Fibroblast of lung (primary cell): ENCODE results near the gene SLC13A3. TPM values are rescaled to one million over a fixed set of nuclear protein-coding genes. Genes with fewer than 3 reads are reported as not detected.

ENCODE experiments used
- DNase-seq, 2 donors: peaks; one replicate each; pipeline versions ENCODE4 v3.0.0 to v3.0.0-alpha.2; 2010; ENCODE audit warnings: low read depth in 2 of 2
- H2AFZ ChIP-seq: 2 replicates; pipeline ENCODE4 v1.5.1; 2012; ENCODE audit warnings: low read length, control low read depth, inconsistent platforms
- H3K27ac ChIP-seq: 2 replicates; pipeline ENCODE4 v1.5.1; 2011; ENCODE audit warnings: low read length, control low read depth; ENCODE audit not compliant: insufficient read depth
- H3K27me3 ChIP-seq: 2 replicates; pipeline ENCODE4 v1.5.1; 2011; ENCODE audit warnings: mild to moderate bottlenecking, low read length; ENCODE audit not compliant: control insufficient read depth, insufficient read depth
- H3K36me3 ChIP-seq: 2 replicates; pipeline ENCODE4 v1.5.1; 2011; ENCODE audit warnings: low read length; ENCODE audit not compliant: control insufficient read depth, insufficient read depth
- H3K4me1 ChIP-seq: 2 replicates; pipeline ENCODE4 v1.5.1; 2011; ENCODE audit warnings: low read length; ENCODE audit not compliant: control insufficient read depth, insufficient read depth; ENCODE audit errors: extremely low read depth
- H3K4me2 ChIP-seq: 2 replicates; pipeline ENCODE4 v1.5.1; 2011; ENCODE audit warnings: low read length, control low read depth; ENCODE audit not compliant: insufficient read depth; ENCODE audit errors: extremely low read depth
- H3K4me3 ChIP-seq, 4 experiments: fragments of 200-600 bp in 1 of 4; sonication (generic) in 1 of 4; replicated peaks in 1 of 4; 2 replicates each; pipeline ENCODE4 v1.5.1; 2011 to 2016; ENCODE audit warnings: low read length in 4 of 4, low read depth in 3 of 4, mild to moderate bottlenecking in 3 of 4, control low read depth in 2 of 4, inconsistent platforms in 1 of 4, mixed read lengths in 1 of 4; ENCODE audit not compliant: insufficient read depth in 1 of 4; ENCODE audit errors: control extremely low read depth in 1 of 4
- H3K79me2 ChIP-seq: 2 replicates; pipeline ENCODE4 v1.5.1; 2012; ENCODE audit warnings: mild to moderate bottlenecking, low read length, inconsistent platforms; ENCODE audit not compliant: control insufficient read depth, insufficient read depth
- H3K9ac ChIP-seq: 2 replicates; pipeline ENCODE4 v1.5.1; 2011; ENCODE audit warnings: mild to moderate bottlenecking, low read length, control low read depth; ENCODE audit not compliant: insufficient read depth
- H3K9me3 ChIP-seq: 2 replicates; pipeline ENCODE4 v1.5.1; 2012; ENCODE audit warnings: low read depth, low read length; ENCODE audit not compliant: control insufficient read depth, insufficient read depth
- H4K20me1 ChIP-seq: 2 replicates; pipeline ENCODE4 v1.5.1; 2011; ENCODE audit warnings: low read length; ENCODE audit not compliant: control insufficient read depth, insufficient read depth; ENCODE audit errors: extremely low read depth
- EZH2 ChIP-seq: IDR thresholded peaks from 2 replicates; pipeline ENCODE4 v1.5.1; 2012; ENCODE audit warnings: low read length, control low read depth, mild to moderate bottlenecking; ENCODE audit errors: missing control alignments
- polyA plus RNA-seq, 2 donors: library from polyadenylated mRNA; depleted of rRNA in 1 of 2; stranded (reverse) in 1 of 2; unstranded in 1 of 2; fragments of >200 nt; gene quantifications; 2 replicates each; pipeline ENCODE4 v1.2.1, GENCODE V29; 2011 to 2012; ENCODE audit warnings: missing spikeins in 1 of 2
- total RNA-seq: library from RNA; depleted of rRNA; stranded (reverse); fragments of >200 nt; gene quantifications from 2 replicates; pipeline ENCODE4 v1.2.1, GENCODE V29; 2014
- TF ChIP-seq, protein P1 (sequence below), 2 donors: IDR thresholded peaks in 1 of 2; conservative IDR thresholded peaks in 1 of 2; 1 replicate in 1 of 2; 2 replicates in 1 of 2; pipeline ENCODE4 v1.5.1; 2011 to 2012; ENCODE audit warnings: low read length in 2 of 2, control low read depth in 1 of 2, inconsistent platforms in 1 of 2, low read depth in 1 of 2, mild to moderate bottlenecking in 1 of 2

The SLC13A3 gene
- total and polyA plus RNA-seq, 2 donors (not counting 1 experiment from before 2014, with no cell fraction given) = 2.2 to 5.6 TPM

DNA sequence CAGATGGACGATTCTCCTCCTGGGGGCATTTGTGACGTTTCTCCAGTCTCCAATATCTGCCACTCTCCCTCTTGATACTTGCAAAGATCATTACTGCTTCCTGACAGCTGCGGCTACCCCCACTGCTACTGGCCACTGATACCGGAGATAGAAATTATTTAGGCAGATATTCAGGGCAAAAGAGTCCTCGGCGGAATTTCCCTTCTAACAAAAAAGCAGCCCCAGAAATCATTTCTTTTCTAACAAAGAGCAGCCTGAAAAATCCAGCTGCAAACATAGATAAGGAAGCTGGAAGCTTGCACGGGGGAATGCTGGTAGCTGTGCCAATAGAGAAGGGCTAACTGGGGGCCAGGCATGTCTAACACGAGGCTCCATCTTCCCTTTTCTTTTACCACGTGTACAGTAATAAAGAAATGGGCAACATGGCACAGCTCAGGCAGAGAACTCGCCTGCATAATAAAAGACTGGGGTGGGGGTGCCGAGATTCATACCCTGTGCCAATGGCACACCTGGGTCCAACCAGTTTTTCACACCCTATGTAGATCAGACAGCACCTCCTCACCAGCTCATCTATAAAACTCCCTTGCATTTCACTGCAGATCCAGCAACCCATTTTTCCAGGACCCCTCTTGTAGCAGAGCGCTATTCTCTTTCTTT is 31.9 kb upstream of the SLC13A3 start:
- H3K27ac ChIP-seq = no peak overlapping the region
- no peaks in the 10 kb centered on the region for H3K27me3 ChIP-seq
- no peak overlapping the region for H3K9ac ChIP-seq
- H2AFZ ChIP-seq = no peak overlapping the region
- no peaks in the 10 kb centered on the region for H4K20me1 ChIP-seq
- H3K79me2 ChIP-seq = peaks cover 36% of the 10 kb centered on the region
- H3K9me3 ChIP-seq = no peaks in the 10 kb centered on the region
- peak overlapping the region; percentile 42 for H3K4me2 ChIP-seq
- H3K4me1 ChIP-seq = no peaks in the 10 kb centered on the region
- peak overlapping the region; percentile 30 to 89 (median 58) for H3K4me3 ChIP-seq
- DNase-seq = no peak
- TF ChIP-seq, protein P1, sequence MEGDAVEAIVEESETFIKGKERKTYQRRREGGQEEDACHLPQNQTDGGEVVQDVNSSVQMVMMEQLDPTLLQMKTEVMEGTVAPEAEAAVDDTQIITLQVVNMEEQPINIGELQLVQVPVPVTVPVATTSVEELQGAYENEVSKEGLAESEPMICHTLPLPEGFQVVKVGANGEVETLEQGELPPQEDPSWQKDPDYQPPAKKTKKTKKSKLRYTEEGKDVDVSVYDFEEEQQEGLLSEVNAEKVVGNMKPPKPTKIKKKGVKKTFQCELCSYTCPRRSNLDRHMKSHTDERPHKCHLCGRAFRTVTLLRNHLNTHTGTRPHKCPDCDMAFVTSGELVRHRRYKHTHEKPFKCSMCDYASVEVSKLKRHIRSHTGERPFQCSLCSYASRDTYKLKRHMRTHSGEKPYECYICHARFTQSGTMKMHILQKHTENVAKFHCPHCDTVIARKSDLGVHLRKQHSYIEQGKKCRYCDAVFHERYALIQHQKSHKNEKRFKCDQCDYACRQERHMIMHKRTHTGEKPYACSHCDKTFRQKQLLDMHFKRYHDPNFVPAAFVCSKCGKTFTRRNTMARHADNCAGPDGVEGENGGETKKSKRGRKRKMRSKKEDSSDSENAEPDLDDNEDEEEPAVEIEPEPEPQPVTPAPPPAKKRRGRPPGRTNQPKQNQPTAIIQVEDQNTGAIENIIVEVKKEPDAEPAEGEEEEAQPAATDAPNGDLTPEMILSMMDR (conservative IDR thresholded peaks at IDR 0.05 in 1 of 2, IDR thresholded peaks at IDR 0.05 in 1 of 2; ENCODE audit: low read depth in 1 of 2, low read length in 2 of 2) = no peak
- TF ChIP-seq EZH2 = no peak
- peaks cover 5% of the 10 kb centered on the region for H3K36me3 ChIP-seq

DNA sequence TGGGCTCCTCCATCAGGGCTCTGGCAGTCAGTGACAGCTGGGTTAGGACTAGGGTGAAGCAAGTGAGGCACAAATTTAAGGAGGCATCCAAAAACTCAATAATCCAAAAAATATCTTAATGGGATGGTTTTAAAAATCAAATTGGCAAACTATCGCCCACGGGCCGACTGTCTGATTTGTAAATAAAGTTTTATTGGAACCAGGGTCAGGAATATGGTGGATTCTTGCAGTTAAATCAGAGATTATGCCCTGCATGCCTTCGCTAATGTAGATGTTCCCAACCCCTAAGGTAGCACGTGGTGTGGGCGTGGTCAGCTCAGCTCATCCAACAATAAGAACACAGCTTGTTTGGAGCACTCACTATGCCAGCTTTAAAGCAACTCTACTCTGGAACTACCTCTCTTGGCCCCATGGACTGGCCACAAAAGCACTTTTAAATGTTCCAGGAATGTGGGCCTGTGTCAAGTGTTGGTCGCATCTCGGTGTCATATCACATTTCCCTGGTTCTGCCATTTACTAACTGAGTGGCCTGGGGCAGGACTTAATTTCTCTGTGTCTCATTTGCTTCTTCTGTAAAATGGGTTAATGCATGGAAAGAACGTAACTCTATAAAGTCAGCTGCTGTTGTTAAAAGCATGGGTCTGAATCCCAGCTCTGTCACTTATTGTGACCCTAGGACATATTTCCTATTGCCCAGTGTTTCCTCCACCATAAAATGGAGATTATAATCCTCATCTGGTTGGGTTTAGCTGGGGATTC is 31.0 kb upstream of the SLC13A3 start:
- Histone ChIP-seq H3K36me3 (peaks cover 5% of the 10 kb centered on the region), H3K4me3 (peak overlapping the region in 1 of 4 experiments; percentile 89), H3K27me3 (no peaks in the 10 kb centered on the region), H3K9ac (no peak overlapping the region), H2AFZ (no peak overlapping the region), H3K27ac (no peak overlapping the region), H4K20me1 (no peaks in the 10 kb centered on the region), H3K9me3 (no peaks in the 10 kb centered on the region), H3K4me2 (no peak overlapping the region), H3K4me1 (no peaks in the 10 kb centered on the region), H3K79me2 (peaks cover 27% of the 10 kb centered on the region)
- TF ChIP-seq EZH2 = no peak
- TF ChIP-seq, protein P1 (conservative IDR thresholded peaks at IDR 0.05 in 1 of 2, IDR thresholded peaks at IDR 0.05 in 1 of 2; ENCODE audit: low read depth in 1 of 2, low read length in 2 of 2) = no peak
- no peak for DNase-seq

DNA sequence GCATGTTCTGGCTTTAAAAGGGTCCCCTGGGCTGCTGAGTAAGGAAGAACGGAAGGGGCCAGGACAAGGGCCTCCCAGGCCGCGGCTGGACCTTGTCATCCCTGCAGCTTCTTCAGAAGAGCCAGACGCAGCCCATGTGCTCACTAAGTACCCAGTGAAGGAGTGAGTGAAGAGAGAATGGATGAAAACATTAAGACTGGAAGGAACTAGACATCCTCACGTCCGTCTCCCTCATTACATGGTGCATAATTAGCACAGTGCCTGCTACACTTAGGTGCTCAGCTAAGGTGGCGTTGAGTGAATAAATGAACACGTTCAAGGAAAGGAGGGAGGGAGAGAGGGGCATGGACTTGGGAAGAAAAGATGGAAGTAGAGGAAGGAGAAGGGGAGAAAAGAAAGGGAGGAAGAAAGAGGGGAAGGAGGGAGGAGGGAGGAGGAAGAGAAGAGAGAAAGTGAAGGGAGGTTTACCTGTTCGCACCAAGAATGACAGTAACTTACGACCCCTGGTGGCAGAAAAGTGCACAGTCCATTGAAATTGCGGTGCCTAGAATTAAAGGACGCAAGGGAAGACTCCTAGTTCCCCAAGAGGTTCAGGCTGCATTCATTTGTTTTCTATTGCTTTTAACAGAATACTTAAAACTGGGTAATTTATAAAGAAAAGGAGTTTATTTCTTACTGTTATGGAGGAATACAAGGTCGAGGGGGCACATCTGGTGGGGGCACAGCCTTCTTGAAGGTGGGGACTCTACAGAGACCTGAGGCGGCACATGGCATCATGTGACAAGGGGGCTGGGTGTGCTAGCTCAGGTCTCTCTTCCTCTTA is 30.0 kb upstream of the SLC13A3 start:
- Histone ChIP-seq H3K4me1 (no peaks in the 10 kb centered on the region), H3K27ac (no peak overlapping the region), H4K20me1 (no peaks in the 10 kb centered on the region), H3K36me3 (peaks cover 3% of the 10 kb centered on the region), H3K4me3 (no peak overlapping the region), H3K4me2 (no peak overlapping the region), H3K79me2 (peaks cover 18% of the 10 kb centered on the region), H3K9ac (no peak overlapping the region), H2AFZ (no peak overlapping the region), H3K27me3 (no peaks in the 10 kb centered on the region), H3K9me3 (no peaks in the 10 kb centered on the region)
- peak; percentile 28 to 58 for DNase-seq
- TF ChIP-seq, protein P1 (conservative IDR thresholded peaks at IDR 0.05 in 1 of 2, IDR thresholded peaks at IDR 0.05 in 1 of 2; ENCODE audit: low read depth in 1 of 2, low read length in 2 of 2) = peak; percentile 68 to 86
- no peak for TF ChIP-seq EZH2
